ENCODE results near the gene PIM2.

Gene PIM2

GRCh38 chrX:48911412-48912182 is 7.2 kb downstream of the PIM2 start, which contains the start of gene SLC35A2:
TSS of gene SLC35A2 (minus strand) at chrX:48911646. CDS start at chrX:48911636, 10 bp downstream.
- H3K27ac ChIP-seq: peak within 1 kb of the TSS in 20 of 21 experiments; percentile 42 to 87 (median 76)
- peak within 1 kb of the TSS; percentile 42 to 65 (median 58) for H3K4me3 ChIP-seq

GRCh38 chrX:48910926-48911411 is 7.9 kb downstream of the PIM2 start:
- peak overlapping the region; percentile 42 to 65 (median 58) for H3K4me3 ChIP-seq
- H3K27ac ChIP-seq: peak overlapping the region in 20 of 21 experiments; percentile 42 to 87 (median 76)

GRCh38 chrX:48909703-48910294 is 9.0 kb downstream of the PIM2 start:
- Histone ChIP-seq H3K4me3 (no peak overlapping the region), H3K27ac (peak overlapping the region in 2 of 21 experiments; percentile 72 to 78)

GRCh38 chrX:48908600-48908999 is 10.2 kb downstream of the PIM2 start:
- no peak overlapping the region for H3K4me3 ChIP-seq
- no peak overlapping the region for H3K27ac ChIP-seq

GRCh38 chrX:48905090-48905790 is 13.6 kb downstream of the PIM2 start:
- Histone ChIP-seq H3K27ac (no peak overlapping the region), H3K4me3 (no peak overlapping the region)

GRCh38 chrX:48904626-48905025 is 14.2 kb downstream of the PIM2 start:
- Histone ChIP-seq H3K4me3 (no peak overlapping the region), H3K27ac (no peak overlapping the region)

GRCh38 chrX:48904180-48904579 is 14.6 kb downstream of the PIM2 start:
- no peak overlapping the region for H3K4me3 ChIP-seq
- H3K27ac ChIP-seq: no peak overlapping the region

GRCh38 chrX:48903290-48903689 is 15.5 kb downstream of the PIM2 start:
- H3K27ac ChIP-seq: no peak overlapping the region
- H3K4me3 ChIP-seq: no peak overlapping the region

- Histone ChIP-seq H3K27ac (no peak overlapping the region), H3K4me3 (no peak overlapping the region)
Observed at GRCh38 chrX:48902776-48903175, 16.0 kb downstream of the PIM2 start.

GRCh38 chrX:48902135-48902534 is 16.7 kb downstream of the PIM2 start:
- Histone ChIP-seq H3K4me3 (no peak overlapping the region), H3K27ac (no peak overlapping the region)

- Histone ChIP-seq H3K4me3 (no peak overlapping the region), H3K27ac (no peak overlapping the region)
Observed at GRCh38 chrX:48901069-48901468, 17.8 kb downstream of the PIM2 start.

GRCh38 chrX:48899078-48899410 is 19.8 kb downstream of the PIM2 start:
- H3K4me3 ChIP-seq: no peak overlapping the region
- H3K27ac ChIP-seq: no peak overlapping the region

- peak within 1 kb of the TSS; percentile 72 to 95 (median 89) for H3K27ac ChIP-seq
- peak within 1 kb of the TSS; percentile 58 to 71 (median 61) for H3K4me3 ChIP-seq
Observed at GRCh38 chrX:48897625-48898306, 21.1 kb downstream of the PIM2 start, which contains the start of the genes PQBP1 and TIMM17B. TSS of gene PQBP1 (plus strand) at chrX:48897930. CDS start at chrX:48898510, 580 bp downstream. TSS of gene TIMM17B (minus strand) at chrX:48897768. CDS start at chrX:48897749, 19 bp downstream.

- Histone ChIP-seq H3K27ac (peak overlapping the region; percentile 72 to 95 (median 89)), H3K4me3 (peak overlapping the region; percentile 58 to 71 (median 61))
Observed at GRCh38 chrX:48897157-48897624, 21.6 kb downstream of the PIM2 start.

- peak overlapping the region in 18 of 21 experiments; percentile 80 to 95 (median 90) for H3K27ac ChIP-seq
- peak overlapping the region; percentile 58 to 71 (median 61) for H3K4me3 ChIP-seq
Observed at GRCh38 chrX:48896611-48897011, 22.2 kb downstream of the PIM2 start.

GRCh38 chrX:48894891-48895290 is 23.9 kb downstream of the PIM2 start:
- H3K4me3 ChIP-seq: no peak overlapping the region

GRCh38 chrX:48893556-48894348 is 25.1 kb downstream of the PIM2 start:
- Histone ChIP-seq H3K4me3 (no peak overlapping the region), H3K27ac (no peak overlapping the region)

More at GRCh38 chrX:48894891-48895290, 23.9 kb downstream of the PIM2 start:
- no peak overlapping the region for H3K27ac ChIP-seq

- H3K27ac ChIP-seq: no peak overlapping the region
Observed at GRCh38 chrX:48892896-48893295, 25.9 kb downstream of the PIM2 start.

More at GRCh38 chrX:48892896-48893295, 25.9 kb downstream of the PIM2 start:
- no peak overlapping the region for H3K4me3 ChIP-seq
